Transverse colon (tissue), 4 donors: ENCODE results near the gene POU4F1. TPM values are rescaled to one million over a fixed set of nuclear protein-coding genes. Genes with fewer than 3 reads are reported as not detected.
"Not testable (repeated sequence)": the region's sequence is repeated elsewhere in the genome, so short reads cannot be mapped to it uniquely, and the experiment has no call there.

Source experiments
- DNase-seq: peaks from one replicate; pipeline ENCODE4 v3.0.0-alpha.2; 2019
- H3K27ac ChIP-seq, 4 donors: fragments of 200-600 bp; sonication (generic); 2 replicates each; pipeline ENCODE4 v1.5.1; 2016 to 2018; ENCODE audit warnings: inconsistent platforms in 4 of 4
- H3K27me3 ChIP-seq: fragments of 200-600 bp; sonication (generic); 2 replicates; pipeline ENCODE4 v1.5.1; 2017; ENCODE audit warnings: inconsistent platforms
- H3K36me3 ChIP-seq, 4 donors: fragments of 200-600 bp; sonication (generic); 2 replicates each; pipeline ENCODE4 v1.5.1; 2017 to 2019; ENCODE audit warnings: inconsistent platforms in 4 of 4
- H3K4me1 ChIP-seq, 4 donors: fragments of 200-600 bp; sonication (generic); 2 replicates each; pipeline ENCODE4 v1.5.1; 2017 to 2020; ENCODE audit warnings: inconsistent platforms in 4 of 4
- H3K4me3 ChIP-seq, 4 donors: fragments of 200-600 bp; sonication (generic); 1 replicate in 1 of 4; 2 replicates in 3 of 4; pipeline versions ENCODE4 v1.5.1 to v1.6.1; 2017 to 2019; ENCODE audit warnings: inconsistent platforms in 4 of 4
- H3K9me3 ChIP-seq, 2 donors: fragments of 200-600 bp; sonication (generic); 2 replicates each; pipeline ENCODE4 v1.5.1; 2017 to 2019; ENCODE audit warnings: inconsistent platforms in 2 of 2
- EP300 ChIP-seq: sonication (generic); formaldehyde crosslinking; IDR thresholded peaks from one replicate; pipeline ENCODE4 v1.6.1; 2017; ENCODE audit warnings: antibody characterized with exemption, low read depth
- POLR2A ChIP-seq: fragments of 450-650 bp; IDR thresholded peaks from one replicate; pipeline ENCODE4 v1.6.1; 2016; ENCODE audit warnings: antibody characterized with exemption, mild to moderate bottlenecking, moderate library complexity
- POLR2AphosphoS5 ChIP-seq, 3 donors: sonication (generic); formaldehyde crosslinking; IDR thresholded peaks; one replicate each; pipeline ENCODE4 v1.6.1; 2016; ENCODE audit warnings: antibody characterized with exemption in 3 of 3
- WGBS, 2 donors: methylation state at CpG; one replicate each; pipeline ENCODE4 v1.1.5; 2018; ENCODE audit warnings: low coverage in 1 of 2; 5-methylcytosine and 5-hydroxymethylcytosine counted together
- in situ Hi-C, 4 donors: fragments of 200-750 bp; cut with MboI; loops; one replicate each; pipeline versions ENCODE4 v1.15.0 to v1.15.1; 2017; ENCODE audit warnings: low sequenced_read_pairs in 3 of 4, low pct_ligation_motif_present in 1 of 4, low pct_unique_long_range_greater_than_20kb in 1 of 4
- intact Hi-C: fragments of 100-400 bp; cut with DNase I; formaldehyde crosslinking; loops from one replicate; pipeline ENCODE4 v1.15.1; 2023; ENCODE audit warnings: low total_unique reads
- total RNA-seq, 4 donors: library from RNA; depleted of rRNA; stranded (reverse); fragments of >200 nt; gene quantifications; one replicate each; pipeline ENCODE4 v1.1.0, GENCODE V29; 2016
- TF ChIP-seq, protein P1 (sequence below), 5 experiments: fragments of 200-600 bp in 3 of 5; fragments of 450-650 bp in 2 of 5; sonication (generic) in 3 of 5; IDR thresholded peaks; 1 replicate in 2 of 5; 2 replicates in 3 of 5; pipeline ENCODE4 v1.5.1; 2016 to 2017; ENCODE audit warnings: antibody characterized with exemption in 5 of 5, inconsistent platforms in 3 of 5, mild to moderate bottlenecking in 2 of 5, moderate library complexity in 1 of 5

POU4F1 gene
- not detected for total RNA-seq

DNA sequence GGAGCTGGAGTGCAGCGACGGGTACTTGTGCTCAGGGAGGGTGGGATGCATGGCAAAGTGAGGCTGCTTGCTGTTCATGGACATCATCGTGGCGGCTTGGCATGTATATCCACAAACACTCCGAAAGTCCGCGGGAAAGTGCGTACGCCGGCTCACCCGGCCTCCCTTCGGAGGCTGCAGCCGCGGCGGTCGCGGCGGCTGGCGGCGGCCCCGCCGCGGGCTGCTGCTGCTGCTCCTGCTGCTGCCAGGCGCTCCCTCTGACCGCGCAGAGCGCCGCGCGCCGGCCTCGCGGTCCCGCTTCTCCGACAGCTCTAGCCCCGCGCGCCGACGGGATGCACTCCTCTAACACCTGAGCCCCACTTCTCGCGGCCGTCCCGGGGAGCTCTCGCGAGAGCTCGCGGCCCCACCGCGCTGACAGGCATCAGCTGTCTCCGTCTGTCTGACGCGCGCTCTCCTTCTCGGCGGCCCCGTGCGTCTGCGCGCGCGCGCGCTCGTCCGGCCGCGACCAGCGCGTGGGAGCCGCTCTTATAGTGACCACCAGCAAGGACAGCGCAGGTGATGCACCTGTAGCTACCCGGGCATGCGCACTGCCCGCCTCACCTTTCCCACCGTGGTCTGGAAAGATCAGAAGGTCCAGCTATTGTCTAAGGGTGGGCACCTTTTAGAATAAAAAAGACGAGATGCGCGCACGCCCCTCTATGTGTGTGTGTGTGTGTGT lies at the start of gene POU4F1:
POU4F1 (minus strand) TSS at position 313 of the 718 bp plus-strand sequence; CDS start at position 87, 226 bp downstream.
- H3K27me3 ChIP-seq = peaks cover 96% of the 10 kb centered on the region
- peak; percentile 69 for DNase-seq
- 1% methylated on average over 59 of the region's 80 CpGs; no CpG with 5 or more reads in 1 of the 2 donors for WGBS, 2 donors
- H3K9me3 ChIP-seq = no peaks in the 10 kb centered on the region
- no peaks in the 10 kb centered on the region for H3K36me3 ChIP-seq
- peaks cover 21 to 38% (median 34%) of the 10 kb centered on the region in 4 donors for H3K4me1 ChIP-seq
- no peak within 1 kb of the TSS for H3K27ac ChIP-seq
- TF ChIP-seq, protein P1, sequence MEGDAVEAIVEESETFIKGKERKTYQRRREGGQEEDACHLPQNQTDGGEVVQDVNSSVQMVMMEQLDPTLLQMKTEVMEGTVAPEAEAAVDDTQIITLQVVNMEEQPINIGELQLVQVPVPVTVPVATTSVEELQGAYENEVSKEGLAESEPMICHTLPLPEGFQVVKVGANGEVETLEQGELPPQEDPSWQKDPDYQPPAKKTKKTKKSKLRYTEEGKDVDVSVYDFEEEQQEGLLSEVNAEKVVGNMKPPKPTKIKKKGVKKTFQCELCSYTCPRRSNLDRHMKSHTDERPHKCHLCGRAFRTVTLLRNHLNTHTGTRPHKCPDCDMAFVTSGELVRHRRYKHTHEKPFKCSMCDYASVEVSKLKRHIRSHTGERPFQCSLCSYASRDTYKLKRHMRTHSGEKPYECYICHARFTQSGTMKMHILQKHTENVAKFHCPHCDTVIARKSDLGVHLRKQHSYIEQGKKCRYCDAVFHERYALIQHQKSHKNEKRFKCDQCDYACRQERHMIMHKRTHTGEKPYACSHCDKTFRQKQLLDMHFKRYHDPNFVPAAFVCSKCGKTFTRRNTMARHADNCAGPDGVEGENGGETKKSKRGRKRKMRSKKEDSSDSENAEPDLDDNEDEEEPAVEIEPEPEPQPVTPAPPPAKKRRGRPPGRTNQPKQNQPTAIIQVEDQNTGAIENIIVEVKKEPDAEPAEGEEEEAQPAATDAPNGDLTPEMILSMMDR (IDR thresholded peaks at IDR 0.05) = no peak
- TF ChIP-seq EP300 (no peak), POLR2A (no peak), POLR2AphosphoS5 (IDR thresholded peaks at IDR 0.05) (no peak)
- intact Hi-C loops (no loop called here), in situ Hi-C loops (no loop called here)
- peak within 1 kb of the TSS in 3 of 4 donors; percentile 17 to 44 (median 37) for H3K4me3 ChIP-seq

DNA sequence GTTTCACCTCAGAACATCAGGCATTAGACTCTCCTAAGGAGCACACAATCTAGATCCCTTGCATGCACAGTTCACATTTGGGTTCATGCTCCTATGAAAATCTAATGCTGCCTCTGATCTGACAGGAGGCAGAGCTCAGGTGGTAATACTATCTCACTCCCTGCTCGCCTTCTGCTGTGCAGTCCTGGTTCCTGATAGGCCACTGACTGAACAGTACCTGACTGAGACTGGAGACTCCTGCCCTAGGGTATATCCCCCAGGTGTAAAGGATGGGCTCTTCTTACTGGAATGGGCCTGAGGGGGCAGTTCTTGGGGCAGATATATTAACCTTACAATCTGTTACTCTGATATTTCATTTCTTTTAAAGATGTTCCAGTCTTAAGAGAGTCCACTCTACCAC lies 49.3 kb upstream of the POU4F1 start:
- Histone ChIP-seq H3K36me3 (no peaks in the 10 kb centered on the region), H3K27ac (no peak overlapping the region), H3K4me3 (no peak overlapping the region), H3K27me3 (no peaks in the 10 kb centered on the region), H3K9me3 (no peaks in the 10 kb centered on the region), H3K4me1 (peaks cover 2 to 17% (median 6%) of the 10 kb centered on the region in 4 donors)
- intact Hi-C loops (no loop called here), in situ Hi-C loops (no loop called here)
- 85% methylated on average over 1 of the region's 1 CpG; no CpG with 5 or more reads in 1 of the 2 donors for WGBS, 2 donors
- DNase-seq = no peak
- no peak for TF ChIP-seq POLR2A
- TF ChIP-seq EP300 = no peak
- TF ChIP-seq, protein P1 (IDR thresholded peaks at IDR 0.05) = no peak
- TF ChIP-seq POLR2AphosphoS5 (IDR thresholded peaks at IDR 0.05) = no peak

DNA sequence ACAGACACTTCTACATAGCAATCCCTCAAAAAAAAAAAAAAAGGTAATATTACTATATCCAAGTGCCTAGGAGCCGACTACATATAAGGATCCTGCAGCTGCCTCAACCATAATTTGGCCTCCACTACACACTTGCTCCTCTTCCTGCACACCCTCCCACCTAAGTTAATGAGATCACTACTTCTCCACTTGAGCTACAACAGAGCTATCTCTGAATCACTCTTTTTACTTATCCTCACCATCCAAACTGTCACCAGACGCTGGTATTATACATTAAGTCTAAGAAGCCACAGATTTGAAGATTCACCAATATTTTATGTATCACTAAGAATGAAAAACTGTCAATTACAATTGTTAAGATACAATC lies 47.3 kb upstream of the POU4F1 start:
- Histone ChIP-seq H3K27ac (no peak overlapping the region), H3K27me3 (no peaks in the 10 kb centered on the region), H3K36me3 (no peaks in the 10 kb centered on the region), H3K9me3 (no peaks in the 10 kb centered on the region), H3K4me3 (no peak overlapping the region), H3K4me1 (peaks cover 0 to 23% (median 0%) of the 10 kb centered on the region in 4 donors)
- WGBS, 2 donors = 89 to 93% methylated on average over 2 of the region's 2 CpGs
- intact Hi-C loops (no loop called here), in situ Hi-C loops (no loop called here)
- no peak for DNase-seq
- TF ChIP-seq POLR2AphosphoS5 (IDR thresholded peaks at IDR 0.05) (no peak), POLR2A (no peak), EP300 (no peak)
- TF ChIP-seq, protein P1 (IDR thresholded peaks at IDR 0.05) = no peak

DNA sequence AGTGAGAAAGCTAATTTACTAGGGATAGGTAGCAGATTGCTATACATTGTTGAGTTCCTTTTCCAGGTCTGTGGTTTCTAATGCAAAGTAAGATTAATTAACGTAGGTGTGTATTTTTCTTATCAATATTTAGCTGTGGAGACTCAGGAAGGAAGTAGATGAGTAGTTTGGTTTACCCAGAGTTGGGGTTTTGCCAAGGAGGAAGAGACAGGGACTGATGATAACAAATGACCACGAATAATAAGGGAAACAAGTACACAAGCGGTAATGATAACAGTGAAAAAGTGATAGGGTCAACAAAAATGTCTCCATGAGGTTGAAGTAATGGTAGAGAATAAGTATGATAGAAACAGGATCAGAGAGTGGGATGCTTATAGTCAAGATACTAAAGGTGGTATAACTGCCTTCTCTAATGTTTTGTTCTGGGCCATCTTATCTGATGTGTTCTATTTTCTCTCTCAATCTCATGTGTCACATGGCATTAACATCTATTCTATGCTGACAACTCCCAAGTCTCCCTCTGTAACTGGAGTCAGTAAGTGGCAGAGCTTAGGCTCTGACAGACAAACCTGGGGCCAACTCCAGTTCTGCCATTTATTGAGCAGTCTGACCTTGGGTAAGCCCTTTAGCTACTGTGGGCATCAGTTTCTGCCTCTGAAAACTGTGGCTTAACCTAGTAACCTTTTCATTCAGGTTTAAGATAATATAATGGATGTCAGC lies 46.8 kb upstream of the POU4F1 start:
- no peak overlapping the region for H3K4me3 ChIP-seq
- H3K27ac ChIP-seq = no peak overlapping the region
- in situ Hi-C loops (no loop called here), intact Hi-C loops (no loop called here)
- H3K36me3 ChIP-seq = no peaks in the 10 kb centered on the region
- no peaks in the 10 kb centered on the region for H3K27me3 ChIP-seq
- TF ChIP-seq EP300 = no peak
- TF ChIP-seq, protein P1 (IDR thresholded peaks at IDR 0.05) = no peak
- TF ChIP-seq POLR2A = no peak
- no peak for TF ChIP-seq POLR2AphosphoS5 (IDR thresholded peaks at IDR 0.05)
- no peaks in the 10 kb centered on the region for H3K9me3 ChIP-seq
- 51 to 57% methylated on average over 3 of the region's 3 CpGs for WGBS, 2 donors
- peaks cover 0 to 23% (median 0%) of the 10 kb centered on the region in 4 donors for H3K4me1 ChIP-seq
- DNase-seq = no peak

DNA sequence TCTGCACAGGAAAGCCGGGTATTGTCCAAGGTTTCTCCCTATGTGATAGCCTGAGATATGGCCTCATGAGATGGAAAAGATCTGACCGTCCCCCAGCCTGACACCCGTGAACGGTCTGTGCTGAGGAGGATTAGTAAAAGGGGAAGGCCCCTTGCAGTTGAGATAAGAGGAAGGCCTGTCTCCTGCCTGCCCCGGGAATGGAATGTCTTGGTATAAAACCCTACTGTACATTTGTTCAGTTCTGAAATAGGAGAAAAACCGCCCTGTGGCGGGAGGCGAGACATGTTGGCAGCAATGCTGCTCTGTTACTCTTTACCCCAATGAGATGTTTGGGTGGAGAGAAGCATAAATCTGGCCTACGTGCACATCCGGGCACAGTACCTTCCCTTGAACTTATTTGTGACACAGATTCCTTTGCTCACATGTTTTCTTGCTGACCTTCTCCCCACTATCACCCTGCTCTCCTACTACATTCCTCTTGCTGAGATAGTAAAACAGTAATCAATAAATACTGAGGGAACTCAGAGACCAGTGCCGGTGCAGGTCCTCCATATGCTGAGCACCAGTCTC lies 43.8 kb upstream of the POU4F1 start:
- in situ Hi-C loops, DNase-seq, H3K27me3 ChIP-seq, H3K4me3 ChIP-seq, H3K36me3 ChIP-seq, H3K27ac ChIP-seq, H3K9me3 ChIP-seq, intact Hi-C loops: not testable (repeated sequence)
- H3K4me1 ChIP-seq = peaks cover 0 to 23% (median 0%) of the 10 kb centered on the region in 4 donors
- 71 to 74% methylated on average over 6 to 11 of the region's 11 CpGs for WGBS, 2 donors
